A673 (cell line): Measurements from ENCODE around the gene PNMA8C.

Experiments
- CTCF ChIP-seq: fragments of 300-800, 200-600 bp; sonication (generic); conservative IDR thresholded peaks from 2 replicates; pipeline ENCODE4 v1.5.1; 2017; ENCODE audit warnings: low read depth, mild to moderate bottlenecking, antibody characterized with exemption, low read length, moderate library complexity, mixed read lengths
- EZH2 ChIP-seq: fragments of 200-600 bp; sonication (generic); IDR thresholded peaks from 2 replicates; pipeline ENCODE4 v1.6.1; 2017; ENCODE audit warnings: borderline replicate concordance, low read depth, mild to moderate bottlenecking, mixed read lengths, antibody characterized with exemption, low read length; ENCODE audit not compliant: poor library complexity, severe bottlenecking

- TF ChIP-seq CTCF (no peak), EZH2 (no peak)
These were observed 32.2 kb upstream of the PNMA8C start for GRCh38 chr19:46460981-46461380.
